Measurements from ENCODE around the gene HAUS7.

DNA sequence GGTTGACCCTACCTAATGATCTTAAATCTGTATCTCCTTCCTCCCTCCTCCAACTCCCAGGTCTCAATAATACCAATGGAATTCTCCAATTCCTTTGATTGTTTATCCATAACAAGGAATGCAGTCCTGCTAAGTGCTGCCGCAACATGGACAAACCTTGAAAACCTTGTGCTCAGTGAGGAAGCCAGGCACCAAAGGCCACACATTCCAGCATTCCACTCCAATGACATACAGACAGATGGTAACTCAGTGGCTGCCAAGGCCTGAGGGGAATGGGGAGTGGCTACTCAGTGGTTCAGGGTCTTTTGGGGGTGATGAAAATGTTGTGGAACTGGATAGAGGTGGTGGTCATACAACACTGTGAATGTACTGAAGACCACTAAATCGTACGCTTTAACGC is 10.4 kb downstream of the HAUS7 start:
- TF ChIP-seq SP4 (IDR thresholded peaks at IDR 0.05; ENCODE audit: low read length) (no peak), RAD21 (IDR thresholded peaks at IDR 0.05 in 1 of 2, conservative IDR thresholded peaks at IDR 0.05 in 1 of 2; ENCODE audit: low read depth in 2 of 2, low read length in 2 of 2) (no peak), EZH2 (IDR thresholded peaks at IDR 0.05; ENCODE audit: low read depth, low read length, severe bottlenecking) (no peak), SUZ12 (IDR thresholded peaks at IDR 0.05; ENCODE audit: low read length) (no peak), POLR2A (IDR thresholded peaks at IDR 0.05; ENCODE audit: control extremely low read depth in 1 of 2, low read depth in 2 of 2, low read length in 2 of 2) (no peak), HDAC6 (IDR thresholded peaks at IDR 0.05; ENCODE audit: low read depth, low read length) (no peak), ZNF274 (IDR thresholded peaks at IDR 0.05; ENCODE audit: borderline replicate concordance, extremely low read depth, low read length) (no peak), YY1 (IDR thresholded peaks at IDR 0.05; ENCODE audit: low read depth, low read length) (no peak), GTF2F1 (IDR thresholded peaks at IDR 0.05; ENCODE audit: borderline replicate concordance, low read depth, low read length) (no peak), CREB1 (IDR thresholded peaks at IDR 0.05) (no peak), HDAC2 (IDR thresholded peaks at IDR 0.05; ENCODE audit: borderline replicate concordance in 1 of 2, low read depth in 2 of 2, low read length in 2 of 2) (no peak)
- TF ChIP-seq, protein P1, sequence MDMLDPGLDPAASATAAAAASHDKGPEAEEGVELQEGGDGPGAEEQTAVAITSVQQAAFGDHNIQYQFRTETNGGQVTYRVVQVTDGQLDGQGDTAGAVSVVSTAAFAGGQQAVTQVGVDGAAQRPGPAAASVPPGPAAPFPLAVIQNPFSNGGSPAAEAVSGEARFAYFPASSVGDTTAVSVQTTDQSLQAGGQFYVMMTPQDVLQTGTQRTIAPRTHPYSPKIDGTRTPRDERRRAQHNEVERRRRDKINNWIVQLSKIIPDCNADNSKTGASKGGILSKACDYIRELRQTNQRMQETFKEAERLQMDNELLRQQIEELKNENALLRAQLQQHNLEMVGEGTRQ (IDR thresholded peaks at IDR 0.05; ENCODE audit: low read length): no peak
- TF ChIP-seq, protein P2, sequence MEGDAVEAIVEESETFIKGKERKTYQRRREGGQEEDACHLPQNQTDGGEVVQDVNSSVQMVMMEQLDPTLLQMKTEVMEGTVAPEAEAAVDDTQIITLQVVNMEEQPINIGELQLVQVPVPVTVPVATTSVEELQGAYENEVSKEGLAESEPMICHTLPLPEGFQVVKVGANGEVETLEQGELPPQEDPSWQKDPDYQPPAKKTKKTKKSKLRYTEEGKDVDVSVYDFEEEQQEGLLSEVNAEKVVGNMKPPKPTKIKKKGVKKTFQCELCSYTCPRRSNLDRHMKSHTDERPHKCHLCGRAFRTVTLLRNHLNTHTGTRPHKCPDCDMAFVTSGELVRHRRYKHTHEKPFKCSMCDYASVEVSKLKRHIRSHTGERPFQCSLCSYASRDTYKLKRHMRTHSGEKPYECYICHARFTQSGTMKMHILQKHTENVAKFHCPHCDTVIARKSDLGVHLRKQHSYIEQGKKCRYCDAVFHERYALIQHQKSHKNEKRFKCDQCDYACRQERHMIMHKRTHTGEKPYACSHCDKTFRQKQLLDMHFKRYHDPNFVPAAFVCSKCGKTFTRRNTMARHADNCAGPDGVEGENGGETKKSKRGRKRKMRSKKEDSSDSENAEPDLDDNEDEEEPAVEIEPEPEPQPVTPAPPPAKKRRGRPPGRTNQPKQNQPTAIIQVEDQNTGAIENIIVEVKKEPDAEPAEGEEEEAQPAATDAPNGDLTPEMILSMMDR (IDR thresholded peaks at IDR 0.05; ENCODE audit: control extremely low read depth in 1 of 3, insufficient read depth in 1 of 3, low read depth in 1 of 3, low read length in 3 of 3): no peak
- TF ChIP-seq, protein P3, sequence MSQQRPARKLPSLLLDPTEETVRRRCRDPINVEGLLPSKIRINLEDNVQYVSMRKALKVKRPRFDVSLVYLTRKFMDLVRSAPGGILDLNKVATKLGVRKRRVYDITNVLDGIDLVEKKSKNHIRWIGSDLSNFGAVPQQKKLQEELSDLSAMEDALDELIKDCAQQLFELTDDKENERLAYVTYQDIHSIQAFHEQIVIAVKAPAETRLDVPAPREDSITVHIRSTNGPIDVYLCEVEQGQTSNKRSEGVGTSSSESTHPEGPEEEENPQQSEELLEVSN (IDR thresholded peaks at IDR 0.05): no peak
